Erythroblast (primary cell): Measurements from ENCODE around the gene ADAM17.

Experiments used
- DNase-seq, 2 experiments: peaks; one replicate each; lab custom pipeline; 2025; lab: John Stamatoyannopoulos, UW
- GATA1 ChIP-seq: IDR thresholded peaks from 2 replicates; pipeline ENCODE4 v1.6.1; 2011; ENCODE audit warnings: low read depth, mild to moderate bottlenecking, control low read depth, low read length, moderate library complexity
- POLR2A ChIP-seq: IDR thresholded peaks from 2 replicates; pipeline ENCODE4 v1.6.1; 2011; ENCODE audit warnings: mild to moderate bottlenecking, low read length

Gene ADAM17

GRCh38 chr2:9582624-9583023 is 27.0 kb upstream of the ADAM17 start:
- DNase-seq = no peak
- TF ChIP-seq GATA1 (no peak), POLR2A (no peak)

GRCh38 chr2:9578467-9579235 is 23.0 kb upstream of the ADAM17 start:
- DNase-seq = no peak
- TF ChIP-seq POLR2A (no peak), GATA1 (no peak)

GRCh38 chr2:9574331-9574730 is 18.7 kb upstream of the ADAM17 start:
- TF ChIP-seq GATA1 = no peak
- no peak for TF ChIP-seq POLR2A
- no peak for DNase-seq

GRCh38 chr2:9573840-9574239 is 18.2 kb upstream of the ADAM17 start:
- DNase-seq = no peak
- TF ChIP-seq POLR2A (no peak), GATA1 (no peak)

- TF ChIP-seq GATA1 = no peak
- TF ChIP-seq POLR2A = no peak
- DNase-seq = no peak
Measured at GRCh38 chr2:9573013-9573720, 17.5 kb upstream of the ADAM17 start.

GRCh38 chr2:9570182-9571060 is 14.8 kb upstream of the ADAM17 start:
- no peak for TF ChIP-seq POLR2A
- no peak for TF ChIP-seq GATA1
- DNase-seq = no peak

- DNase-seq = peak; percentile 31 to 74
Measured at GRCh38 chr2:9565436-9566153, 10.0 kb upstream of the ADAM17 start.

GRCh38 chr2:9560628-9561027 is 5.0 kb upstream of the ADAM17 start:
- TF ChIP-seq GATA1 (no peak), POLR2A (no peak)

More at GRCh38 chr2:9565436-9566153, 10.0 kb upstream of the ADAM17 start:
- TF ChIP-seq POLR2A (peak; percentile 26), GATA1 (no peak)

GRCh38 chr2:9558948-9559381 is 3.3 kb upstream of the ADAM17 start:
- DNase-seq = no peak
- TF ChIP-seq POLR2A (no peak), GATA1 (no peak)

More at GRCh38 chr2:9560628-9561027, 5.0 kb upstream of the ADAM17 start:
- no peak for DNase-seq

GRCh38 chr2:9556121-9556743 is 602 bp upstream of the ADAM17 start:
- peak in 1 of 2 experiments; percentile 69 for DNase-seq
- TF ChIP-seq GATA1 (no peak), POLR2A (no peak)

GRCh38 chr2:9554921-9555296 is 721 bp downstream of the ADAM17 start:
- TF ChIP-seq POLR2A (no peak), GATA1 (no peak)
- DNase-seq = peak; percentile 80 to 89
